Transverse colon (tissue), 4 donors: ENCODE results near the gene TNFRSF8.

Source experiments
- POLR2A ChIP-seq: fragments of 450-650 bp; IDR thresholded peaks from one replicate; pipeline ENCODE4 v1.6.1; 2016; ENCODE audit warnings: antibody characterized with exemption, mild to moderate bottlenecking, moderate library complexity
- POLR2AphosphoS5 ChIP-seq, 3 donors: sonication (generic); formaldehyde crosslinking; IDR thresholded peaks; one replicate each; pipeline ENCODE4 v1.6.1; 2016; ENCODE audit warnings: antibody characterized with exemption in 3 of 3
- TF ChIP-seq, protein P1 (sequence below), 5 experiments: fragments of 200-600 bp in 3 of 5; fragments of 450-650 bp in 2 of 5; sonication (generic) in 3 of 5; IDR thresholded peaks; 1 replicate in 2 of 5; 2 replicates in 3 of 5; pipeline ENCODE4 v1.5.1; 2016 to 2017; ENCODE audit warnings: antibody characterized with exemption in 5 of 5, inconsistent platforms in 3 of 5, mild to moderate bottlenecking in 2 of 5, moderate library complexity in 1 of 5

DNA sequence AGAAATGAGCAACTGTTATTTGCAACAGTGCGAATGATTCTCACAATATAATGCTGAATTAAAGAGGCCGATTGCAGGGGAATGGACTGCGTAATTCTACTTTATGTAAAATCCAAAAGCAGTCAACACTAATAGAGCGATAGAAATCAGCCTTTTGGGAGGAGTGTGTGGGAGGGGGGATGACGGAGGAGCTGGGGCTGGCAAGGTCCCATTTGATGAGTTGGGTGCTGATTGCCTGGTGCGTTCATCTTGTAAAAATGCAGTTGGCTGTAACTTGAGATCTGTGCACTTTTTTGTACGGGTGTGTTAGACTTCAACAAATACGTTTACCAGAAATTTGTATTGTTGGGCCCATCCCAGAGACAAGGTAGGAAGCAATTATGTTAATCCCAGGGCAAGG lies 20.7 kb downstream of the TNFRSF8 start:
- TF ChIP-seq, protein P1, sequence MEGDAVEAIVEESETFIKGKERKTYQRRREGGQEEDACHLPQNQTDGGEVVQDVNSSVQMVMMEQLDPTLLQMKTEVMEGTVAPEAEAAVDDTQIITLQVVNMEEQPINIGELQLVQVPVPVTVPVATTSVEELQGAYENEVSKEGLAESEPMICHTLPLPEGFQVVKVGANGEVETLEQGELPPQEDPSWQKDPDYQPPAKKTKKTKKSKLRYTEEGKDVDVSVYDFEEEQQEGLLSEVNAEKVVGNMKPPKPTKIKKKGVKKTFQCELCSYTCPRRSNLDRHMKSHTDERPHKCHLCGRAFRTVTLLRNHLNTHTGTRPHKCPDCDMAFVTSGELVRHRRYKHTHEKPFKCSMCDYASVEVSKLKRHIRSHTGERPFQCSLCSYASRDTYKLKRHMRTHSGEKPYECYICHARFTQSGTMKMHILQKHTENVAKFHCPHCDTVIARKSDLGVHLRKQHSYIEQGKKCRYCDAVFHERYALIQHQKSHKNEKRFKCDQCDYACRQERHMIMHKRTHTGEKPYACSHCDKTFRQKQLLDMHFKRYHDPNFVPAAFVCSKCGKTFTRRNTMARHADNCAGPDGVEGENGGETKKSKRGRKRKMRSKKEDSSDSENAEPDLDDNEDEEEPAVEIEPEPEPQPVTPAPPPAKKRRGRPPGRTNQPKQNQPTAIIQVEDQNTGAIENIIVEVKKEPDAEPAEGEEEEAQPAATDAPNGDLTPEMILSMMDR (IDR thresholded peaks at IDR 0.05): no peak
- TF ChIP-seq POLR2A (no peak), POLR2AphosphoS5 (IDR thresholded peaks at IDR 0.05) (no peak)
